SK-N-SH (cell line): ENCODE data around the gene TFB1M. TPM values are rescaled to one million over a fixed set of nuclear protein-coding genes. Genes with fewer than 3 reads are reported as not detected.

Experiments used
- CTCF ChIA-PET: fragments of 300-600, 350-600 bp; formaldehyde crosslinking; extraction: SDS; loops from one replicate; lab custom pipeline; 2021; lab: Yijun Ruan, JAX
- POLR2A ChIA-PET: fragments of 350-600 bp; sonication (Branson Sonifier 250); formaldehyde crosslinking; extraction: SDS; loops from one replicate; lab custom pipeline; 2020; ENCODE audit warnings: antibody characterized with exemption, inconsistent platforms; lab: Yijun Ruan, JAX
- DNase-seq: peaks from one replicate; pipeline ENCODE4 v3.0.0; 2012
- H2AFZ ChIP-seq: fragments of 200-600 bp; sonication (generic); 2 replicates; pipeline ENCODE4 v1.8.1; 2016; ENCODE audit warnings: antibody characterized with exemption, mild to moderate bottlenecking, low read depth
- H3F3A ChIP-seq: fragments of 200-600 bp; sonication (generic); replicated peaks from 2 replicates; pipeline ENCODE3; 2016; ENCODE audit warnings: antibody characterized with exemption, mild to moderate bottlenecking; ENCODE audit not compliant: insufficient read depth
- H3K27ac ChIP-seq, 2 experiments: fragments of 200-500 bp in 1 of 2; fragments of 200-600 bp in 1 of 2; sonication (Bioruptor generic) in 1 of 2; sonication (generic), shearing (Covaris generic) in 1 of 2; 2 replicates each; pipeline versions ENCODE4 v1.5.1 to v1.6.1; 2014 to 2016; ENCODE audit warnings: low read depth in 2 of 2, inconsistent platforms in 1 of 2, low read length in 1 of 2, mild to moderate bottlenecking in 1 of 2, mixed read lengths in 1 of 2
- H3K27me3 ChIP-seq: fragments of 200-600 bp; sonication (generic), shearing (Covaris generic); 2 replicates; pipeline ENCODE4 v1.6.1; 2016; ENCODE audit warnings: mixed run types; ENCODE audit not compliant: insufficient read depth
- H3K36me3 ChIP-seq, 2 experiments: fragments of 200-500 bp in 1 of 2; fragments of 200-600 bp in 1 of 2; sonication (Bioruptor generic) in 1 of 2; sonication (generic) in 1 of 2; replicated peaks in 1 of 2; 2 replicates each; pipeline versions ENCODE3 to v1.5.1; 2014 to 2016; ENCODE audit warnings: low read length in 1 of 2, mild to moderate bottlenecking in 1 of 2; ENCODE audit not compliant: insufficient read depth in 2 of 2, control insufficient read depth in 1 of 2
- H3K4me1 ChIP-seq, 2 experiments: fragments of 200-500 bp in 1 of 2; fragments of 200-600 bp in 1 of 2; sonication (Bioruptor generic) in 1 of 2; sonication (generic), shearing (Covaris generic) in 1 of 2; 2 replicates each; pipeline versions ENCODE4 v1.5.1 to v1.6.1; 2014 to 2016; ENCODE audit warnings: low read depth in 1 of 2, low read length in 1 of 2, mixed run types in 1 of 2; ENCODE audit not compliant: insufficient read depth in 2 of 2, control insufficient read depth in 1 of 2
- H3K4me2 ChIP-seq: fragments of 200-600 bp; sonication (generic), shearing (Covaris generic); 2 replicates; pipeline ENCODE4 v1.6.1; 2017; ENCODE audit warnings: mixed run types
- H3K4me3 ChIP-seq, 2 experiments: fragments of 200-500 bp in 1 of 2; fragments of 200-600 bp in 1 of 2; sonication (Bioruptor generic) in 1 of 2; sonication (generic), shearing (Covaris generic) in 1 of 2; 2 replicates each; pipeline versions ENCODE4 v1.5.1 to v1.8.1; 2014 to 2016; ENCODE audit warnings: low read depth in 2 of 2, inconsistent platforms in 1 of 2, low read length in 1 of 2, mild to moderate bottlenecking in 1 of 2, mixed read lengths in 1 of 2, moderate library complexity in 1 of 2
- H3K79me2 ChIP-seq: fragments of 200-600 bp; sonication (generic); 2 replicates; pipeline ENCODE4 v1.8.1; 2017; ENCODE audit warnings: mild to moderate bottlenecking; ENCODE audit not compliant: insufficient read depth
- H3K9ac ChIP-seq: fragments of 200-600 bp; sonication (generic); 2 replicates; pipeline ENCODE4 v1.6.1; 2017; ENCODE audit warnings: mixed run types
- H3K9me2 ChIP-seq: fragments of 200-600 bp; sonication (generic); 2 replicates; pipeline ENCODE4 v1.6.1; 2017; ENCODE audit warnings: mixed run types
- H3K9me3 ChIP-seq: fragments of 200-600 bp; sonication (generic); 2 replicates; pipeline ENCODE4 v1.6.1; 2017; ENCODE audit warnings: mixed run types, mild to moderate bottlenecking, moderate library complexity
- H4K20me1 ChIP-seq: fragments of 200-600 bp; sonication (generic); 2 replicates; pipeline ENCODE4 v1.6.1; 2017; ENCODE audit warnings: mild to moderate bottlenecking, mixed run types; ENCODE audit not compliant: insufficient read depth
- EP300 ChIP-seq, 2 experiments: IDR thresholded peaks; 2 replicates each; pipeline versions ENCODE4 v1.4.0 to v1.6.1; 2012; ENCODE audit warnings: borderline replicate concordance in 1 of 2, low read depth in 1 of 2, low read length in 1 of 2
- EZH2phosphoT487 ChIP-seq: fragments of 200-600 bp; sonication (generic); IDR thresholded peaks from 2 replicates; pipeline ENCODE4 v1.6.1; 2017; ENCODE audit warnings: low read depth, mixed run types, mild to moderate bottlenecking, antibody characterized with exemption, moderate library complexity, borderline replicate concordance
- FOSL2 ChIP-seq: IDR thresholded peaks from 2 replicates; pipeline ENCODE4 v1.4.0; 2012; ENCODE audit warnings: low read depth, mild to moderate bottlenecking, moderate library complexity, borderline replicate concordance
- FOXM1 ChIP-seq: IDR thresholded peaks from 2 replicates; pipeline ENCODE4 v1.4.0; 2012; ENCODE audit warnings: low read depth, mild to moderate bottlenecking
- GABPA ChIP-seq: IDR thresholded peaks from 2 replicates; pipeline ENCODE4 v1.4.0; 2012; ENCODE audit warnings: low read depth, mild to moderate bottlenecking
- GATA2 ChIP-seq: sonication (generic); formaldehyde crosslinking; IDR thresholded peaks from 2 replicates; pipeline ENCODE4 v1.5.0; 2020; ENCODE audit warnings: mild to moderate bottlenecking, missing genetic modification reagents
- IRF3 ChIP-seq: fragments of 150-350 bp; IDR thresholded peaks from 2 replicates; pipeline ENCODE4 v1.6.1; 2016; ENCODE audit warnings: mild to moderate bottlenecking, low read depth, low read length
- MAX ChIP-seq: IDR thresholded peaks from 2 replicates; pipeline ENCODE4 v1.4.0; 2012; ENCODE audit warnings: low read depth
- NRF1 ChIP-seq: IDR thresholded peaks from 2 replicates; pipeline ENCODE4 v1.6.1; 2012; ENCODE audit warnings: low read depth, mild to moderate bottlenecking, low read length
- RAD21 ChIP-seq: IDR thresholded peaks from 2 replicates; pipeline ENCODE4 v1.6.1; 2012; ENCODE audit warnings: mild to moderate bottlenecking, low read length
- USF1 ChIP-seq: IDR thresholded peaks from 2 replicates; pipeline ENCODE4 v1.4.0; 2012; ENCODE audit warnings: low read depth, borderline replicate concordance
- YY1 ChIP-seq: IDR thresholded peaks from 2 replicates; pipeline ENCODE4 v1.4.0; 2012; ENCODE audit warnings: low read depth, mild to moderate bottlenecking
- WGBS: methylation state at CpG from one replicate; pipeline ENCODE4 v1.1.6; 2017; ENCODE audit warnings: low lambda C conversion rate; 5-methylcytosine and 5-hydroxymethylcytosine counted together
- polyA plus RNA-seq, 3 experiments: library from polyadenylated mRNA; depleted of rRNA; stranded (reverse); fragments of >200 nt; gene quantifications; 2 replicates each; pipeline ENCODE4 v1.2.3, GENCODE V29; 2012
- TF ChIP-seq, protein P1 (sequence below): fragments of 150-350 bp; IDR thresholded peaks from 2 replicates; pipeline ENCODE4 v1.6.1; 2017; ENCODE audit warnings: antibody characterized with exemption, low read length, low read depth, borderline replicate concordance

Gene TFB1M
- polyA plus RNA-seq, 1 of the 3 experiments (the other 2 are of a cell fraction) = 28.4 TPM

DNA sequence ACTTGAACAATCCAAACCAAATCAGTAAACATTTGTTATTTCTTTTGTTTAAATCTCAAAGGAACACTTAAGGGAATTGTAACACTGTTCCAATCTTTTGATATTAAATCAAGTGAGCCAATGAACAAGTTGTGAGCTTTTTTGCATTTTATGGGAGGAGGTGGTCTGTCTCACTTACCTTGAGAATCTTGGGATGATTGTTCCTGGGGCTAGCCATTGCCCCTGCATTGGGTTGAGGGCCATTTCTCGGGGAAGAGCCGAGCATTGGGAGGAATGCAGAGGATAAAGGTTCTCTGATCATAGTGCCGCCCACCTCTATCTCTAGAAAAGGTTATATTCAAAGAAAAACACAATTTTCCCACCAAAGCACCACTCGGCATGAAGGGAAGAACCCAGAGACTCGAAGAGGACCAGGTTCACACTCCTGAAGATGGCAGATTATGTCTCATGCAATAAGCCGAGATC is 13.8 kb upstream of the TFB1M start:
- 88% methylated on average over 5 of the region's 6 CpGs for WGBS
- no peak for TF ChIP-seq EZH2phosphoT487
- no peak for TF ChIP-seq YY1
- TF ChIP-seq FOXM1 = no peak
- TF ChIP-seq GABPA = no peak
- no peak for TF ChIP-seq EP300 (IDR thresholded peaks at IDR 0.05; ENCODE audit: borderline replicate concordance in 1 of 2, low read depth in 1 of 2, low read length in 1 of 2)
- TF ChIP-seq IRF3 = no peak
- TF ChIP-seq GATA2 (CRISPR knock-in tag) = no peak
- no peak for TF ChIP-seq MAX
- TF ChIP-seq USF1 = no peak
- TF ChIP-seq NRF1 = no peak
- no peak for TF ChIP-seq FOSL2
- TF ChIP-seq, protein P1, sequence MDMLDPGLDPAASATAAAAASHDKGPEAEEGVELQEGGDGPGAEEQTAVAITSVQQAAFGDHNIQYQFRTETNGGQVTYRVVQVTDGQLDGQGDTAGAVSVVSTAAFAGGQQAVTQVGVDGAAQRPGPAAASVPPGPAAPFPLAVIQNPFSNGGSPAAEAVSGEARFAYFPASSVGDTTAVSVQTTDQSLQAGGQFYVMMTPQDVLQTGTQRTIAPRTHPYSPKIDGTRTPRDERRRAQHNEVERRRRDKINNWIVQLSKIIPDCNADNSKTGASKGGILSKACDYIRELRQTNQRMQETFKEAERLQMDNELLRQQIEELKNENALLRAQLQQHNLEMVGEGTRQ = no peak
- no peak for TF ChIP-seq RAD21
- Histone ChIP-seq H3K27ac (peak overlapping the region in 1 of 2 experiments; percentile 24; a peak in 1 of 4 replicates), H3K9me2 (no peaks in the 10 kb centered on the region), H3K4me1 (peaks cover 0 to 9% of the 10 kb centered on the region in 2 experiments; a peak in 1 of 4 replicates), H4K20me1 (no peaks in the 10 kb centered on the region), H3K4me3 (no peak overlapping the region), H3F3A (no peaks in the 10 kb centered on the region), H3K9me3 (no peaks in the 10 kb centered on the region), H3K4me2 (no peak overlapping the region), H2AFZ (peak overlapping the region; percentile 72), H3K79me2 (no peaks in the 10 kb centered on the region), H3K9ac (no peak overlapping the region), H3K27me3 (no peaks in the 10 kb centered on the region), H3K36me3 (no peaks in the 10 kb centered on the region)
- CTCF ChIA-PET = interaction anchor here (0.7 to 2.4 kb wide), 22 partner anchors 11 to 1237 kb away, joined by 3 to 12 read pairs (median 4); no protein-coding TSS in a partner anchor
- POLR2A ChIA-PET = no interaction called here
- DNase-seq = no peak
